K562 (cell line): ENCODE measurements around the gene ELOF1. TPM values are rescaled to one million over a fixed set of nuclear protein-coding genes. Genes with fewer than 3 reads are reported as not detected.
A peak's percentile ranks its signal among the peaks of the same experiment; 100 is the strongest.

Experiments
- ATAC-seq: fragments of 200-7000 bp; cut with Tn5 transposase; 3 replicates; pipeline ENCODE4 v1.9.1; 2020; ENCODE audit warnings: moderate library complexity
- BruUV-seq: library from RNA; stranded (reverse); fragments of 400-500 nt; replicated peaks from 2 replicates; lab custom pipeline; 2021; lab: Mats Ljungman, UMichigan
- CTCF ChIA-PET: fragments of 300-600 bp; formaldehyde crosslinking; extraction: SDS; loops from one replicate; lab custom pipeline; 2021; ENCODE audit warnings: low intra/inter-chr PET ratio; lab: Yijun Ruan, JAX
- POLR2A ChIA-PET: fragments of 300-600, 350-650 bp; sonication (Branson Sonifier 250); formaldehyde crosslinking; extraction: SDS; loops from one replicate; lab custom pipeline; 2021; ENCODE audit warnings: antibody characterized with exemption, inconsistent platforms; lab: Yijun Ruan, JAX
- DNase-seq, 4 experiments: peaks; one replicate each; pipeline versions ENCODE4 v3.0.0 to v3.0.0-alpha.2; 2011 to 2018; ENCODE audit warnings: low spot score in 3 of 4, mixed read lengths in 3 of 4; ENCODE audit errors: extremely low read depth in 1 of 4
- FAIRE-seq: peaks from 2 replicates; lab custom pipeline; 2011; peaks lifted over from hg19 to GRCh38; lab: Jason Lieb, UNC
- H2AFZ ChIP-seq: 2 replicates; pipeline ENCODE4 v1.6.0; 2011; ENCODE audit warnings: low read depth, low read length, control low read depth, inconsistent platforms
- H3K27ac ChIP-seq: fragments of 200-600 bp; 3 replicates; pipeline ENCODE4 v1.8.0; 2011; ENCODE audit warnings: low read depth, mild to moderate bottlenecking, control low read depth, inconsistent platforms, low read length, moderate library complexity, mixed read lengths; ENCODE audit errors: extremely low read depth
- H3K27me3 ChIP-seq, 2 experiments: fragments of 300-600 bp in 1 of 2; 2 replicates in 1 of 2; 3 replicates in 1 of 2; pipeline versions ENCODE4 v1.6.0 to v1.8.0; 2011; ENCODE audit warnings: inconsistent platforms in 2 of 2, low read length in 2 of 2, mild to moderate bottlenecking in 1 of 2, mixed read lengths in 1 of 2, moderate library complexity in 1 of 2; ENCODE audit not compliant: control insufficient read depth in 2 of 2, insufficient read depth in 2 of 2
- H3K36me3 ChIP-seq: fragments of 300-600 bp; 3 replicates; pipeline ENCODE4 v1.8.0; 2011; ENCODE audit warnings: mild to moderate bottlenecking, low read length, inconsistent platforms; ENCODE audit not compliant: control insufficient read depth, insufficient read depth
- H3K4me1 ChIP-seq, 2 experiments: fragments of 200-600 bp in 1 of 2; replicated peaks in 1 of 2; 2 replicates in 1 of 2; 3 replicates in 1 of 2; pipeline versions ENCODE4 v1.5.1 to v1.8.0; 2011; ENCODE audit warnings: inconsistent platforms in 2 of 2, low read length in 2 of 2, mild to moderate bottlenecking in 1 of 2, mixed read lengths in 1 of 2, moderate library complexity in 1 of 2; ENCODE audit not compliant: control insufficient read depth in 2 of 2, insufficient read depth in 2 of 2
- H3K4me2 ChIP-seq: 2 replicates; pipeline ENCODE4 v1.6.1; 2011; ENCODE audit warnings: low read length, control low read depth, inconsistent platforms, mixed read lengths; ENCODE audit not compliant: insufficient read depth
- H3K4me3 ChIP-seq: fragments of 200-600 bp; sonication (generic), shearing (Covaris generic); 2 replicates; pipeline ENCODE4 v1.5.1; 2016; ENCODE audit warnings: control low read depth, inconsistent platforms
- H3K79me2 ChIP-seq: fragments of 200-600 bp; 3 replicates; pipeline ENCODE4 v1.8.0; 2011; ENCODE audit warnings: low read length, inconsistent platforms; ENCODE audit not compliant: control insufficient read depth, insufficient read depth
- H3K9ac ChIP-seq, 2 experiments: 2 replicates each; pipeline versions ENCODE4 v1.6.0 to v1.6.1; 2011; ENCODE audit warnings: low read depth in 2 of 2, low read length in 2 of 2, control low read depth in 1 of 2, inconsistent platforms in 1 of 2, mild to moderate bottlenecking in 1 of 2, mixed read lengths in 1 of 2; ENCODE audit not compliant: insufficient read depth in 1 of 2
- H3K9me1 ChIP-seq: one replicate; pipeline ENCODE4 v1.6.0; 2011; ENCODE audit warnings: inconsistent platforms, mild to moderate bottlenecking, low read length, moderate library complexity; ENCODE audit not compliant: control insufficient read depth, insufficient read depth
- H3K9me3 ChIP-seq: replicated peaks from 2 replicates; pipeline ENCODE4 v1.5.1; 2011; ENCODE audit warnings: low read depth, low read length, inconsistent platforms; ENCODE audit not compliant: control insufficient read depth, insufficient read depth
- H4K20me1 ChIP-seq: replicated peaks from 2 replicates; pipeline ENCODE4 v1.6.1; 2011; ENCODE audit warnings: low read length, inconsistent platforms, mixed read lengths; ENCODE audit not compliant: control insufficient read depth, insufficient read depth
- CREB1 ChIP-seq, 2 experiments: sonication (generic) in 1 of 2; formaldehyde crosslinking in 1 of 2; IDR thresholded peaks; 2 replicates each; pipeline versions ENCODE4 v1.6.1 to v1.8.0; 2012 to 2022; ENCODE audit warnings: inconsistent platforms in 1 of 2, mild to moderate bottlenecking in 1 of 2, missing genetic modification reagents in 1 of 2, moderate library complexity in 1 of 2
- FOXA3 ChIP-seq, 2 experiments: fragments of 450-650 bp in 1 of 2; sonication (generic) in 1 of 2; formaldehyde crosslinking; IDR thresholded peaks in 1 of 2; conservative IDR thresholded peaks in 1 of 2; 2 replicates each; pipeline versions ENCODE4 v1.4.0 to v1.8.0; 2020 to 2022; ENCODE audit warnings: mild to moderate bottlenecking in 2 of 2, missing genetic modification reagents in 1 of 2
- HIVEP1 ChIP-seq: fragments of 250-450 bp; sonication (Bioruptor Pico); IDR thresholded peaks from 2 replicates; pipeline ENCODE4 v1.4.0; 2020; ENCODE audit warnings: mild to moderate bottlenecking
- JUN ChIP-seq, 2 experiments: sonication (generic) in 1 of 2; formaldehyde crosslinking in 1 of 2; IDR thresholded peaks; 2 replicates each; pipeline versions ENCODE4 v1.6.1 to v1.8.0; 2012 to 2022; ENCODE audit warnings: borderline replicate concordance in 2 of 2, mild to moderate bottlenecking in 2 of 2, improper control_type of control experiment in 1 of 2, low read depth in 1 of 2, low read length in 1 of 2, missing genetic modification reagents in 1 of 2
- MTA1 ChIP-seq: fragments of 450-650 bp; IDR thresholded peaks from 2 replicates; pipeline ENCODE4 v1.6.1; 2017; ENCODE audit warnings: borderline replicate concordance
- RBM14 ChIP-seq: fragments of 200-400 bp; formaldehyde crosslinking; IDR thresholded peaks from 2 replicates; pipeline ENCODE4 v1.6.1; 2018; ENCODE audit warnings: low read depth, mild to moderate bottlenecking, low read length, moderate library complexity, borderline replicate concordance; ENCODE audit not compliant: insufficient read depth
- RCOR1 ChIP-seq, 2 experiments: IDR thresholded peaks; 2 replicates each; pipeline ENCODE4 v1.6.1; 2012; ENCODE audit warnings: low read depth in 2 of 2, low read length in 2 of 2, borderline replicate concordance in 1 of 2, improper control_type of control experiment in 1 of 2
- ZNF384 ChIP-seq: IDR thresholded peaks from 2 replicates; pipeline ENCODE4 v1.6.1; 2012; ENCODE audit warnings: low read depth, low read length, improper control_type of control experiment
- WGBS: fragments of 100-300 bp; shearing (Covaris generic); methylation state at CpG from one replicate; pipeline ENCODE4 v1.1.6; 2016; ENCODE audit warnings: low coverage, mixed read lengths; ENCODE audit not compliant: insufficient coverage; ENCODE audit errors: missing lambda C conversion rate; 5-methylcytosine and 5-hydroxymethylcytosine counted together
- in situ Hi-C: fragments of 300-500 bp; cut with MboI; formaldehyde crosslinking; loops from 4 replicates; pipeline ENCODE4 v1.15.0; 2018; ENCODE audit warnings: inconsistent platforms, mixed read lengths
- intact Hi-C: fragments of 100-400 bp; cut with micrococcal nuclease; formaldehyde crosslinking; loops from 2 replicates; pipeline ENCODE4 v1.14.2; 2022
- polyA plus RNA-seq, 8 experiments: library from polyadenylated mRNA; depleted of rRNA in 4 of 8; stranded (reverse) in 5 of 8; unstranded in 3 of 8; fragments of >200 nt; fragmentation: Nextera tagmentation in 2 of 8; fragmentation: Illumina TruSeq in 1 of 8; extraction: Ambion mirVana in 2 of 8; extraction: Trizol in 1 of 8; gene quantifications; 2 replicates each; pipeline versions ENCODE4 v1.2.1 to v1.2.3, GENCODE V29; 2011 to 2014; ENCODE audit warnings: inconsistent platforms in 1 of 8, missing spikeins in 1 of 8
- total RNA-seq, 7 experiments: library from RNA; depleted of rRNA in 6 of 7; stranded (reverse); fragments of >200 nt in 6 of 7; fragmentation: Illumina TruSeq in 2 of 7; extraction: Trizol in 2 of 7; gene quantifications; 2 replicates each; pipeline versions ENCODE4 v1.2.1 to v1.2.3, GENCODE V29; 2011 to 2021; ENCODE audit warnings: low replicate concordance in 1 of 7
- TF ChIP-seq, protein P1 (sequence below), 3 experiments: fragments of 200-800 bp in 1 of 3; fragments of 250-450 bp in 1 of 3; fragments of 450-650 bp in 1 of 3; sonication (Bioruptor Pico) in 1 of 3; sonication (Bioruptor generic) in 1 of 3; formaldehyde crosslinking in 1 of 3; IDR thresholded peaks; 2 replicates each; pipeline versions ENCODE4 v1.6.1 to v1.8.0; 2016 to 2022; ENCODE audit warnings: mild to moderate bottlenecking in 2 of 3, missing genetic modification characterization in 2 of 3, missing compliant biosample characterization in 1 of 3, moderate library complexity in 1 of 3
- TF ChIP-seq, protein P2 (sequence below): sonication (generic); formaldehyde crosslinking; IDR thresholded peaks from 2 replicates; pipeline ENCODE4 v1.8.0; 2022; ENCODE audit warnings: mild to moderate bottlenecking, missing genetic modification reagents

ELOF1 gene
- total and polyA plus RNA-seq, 9 of the 15 experiments (the other 6 are each of a cell fraction or from before 2014, with no cell fraction given) = 16.7 to 147 (median 74.2) TPM

DNA sequence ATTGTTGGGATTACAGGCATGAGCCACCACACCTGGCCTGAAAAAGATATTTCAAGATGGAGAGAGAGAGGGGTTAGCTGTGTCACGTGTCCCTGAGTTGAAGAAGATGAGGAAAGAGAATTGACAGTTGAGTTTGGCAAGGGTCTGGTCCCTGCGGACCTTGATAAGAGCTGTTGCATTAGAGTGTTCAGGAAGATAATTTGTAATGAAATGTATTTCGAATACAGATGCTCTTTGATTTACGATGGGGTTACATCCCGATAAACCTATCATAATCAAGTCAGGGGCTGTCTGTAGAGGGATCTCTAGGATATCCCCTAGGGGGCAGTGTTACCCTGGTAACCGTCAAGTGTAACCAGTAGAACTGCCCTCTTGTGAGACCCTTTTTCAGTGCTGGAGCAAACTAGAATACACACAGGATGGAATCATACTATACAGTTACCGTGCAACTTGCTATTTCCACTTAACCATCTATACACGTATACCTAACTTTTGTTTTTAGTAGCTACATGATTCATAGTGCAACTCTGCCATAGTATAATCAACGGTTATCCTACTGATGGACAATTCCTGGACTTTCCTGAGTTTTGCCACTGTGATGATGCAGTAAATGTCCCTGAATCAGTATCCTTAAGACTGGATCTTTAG lies 1.5 kb upstream of the ELOF1 start:
- POLR2A ChIA-PET = interaction anchor here (0.6 to 1.3 kb wide), 4 partner anchors 10 to 63 kb away, joined by 3 to 5 read pairs (median 4); no protein-coding TSS in a partner anchor
- WGBS = 6% methylated on average over 9 of the region's 9 CpGs
- Histone ChIP-seq H3K4me2 (peak overlapping the region; percentile 98), H3K79me2 (peaks cover 55% of the 10 kb centered on the region), H3K27ac (peak overlapping the region; percentile 94), H3K4me1 (peaks cover 48% of the 10 kb centered on the region in 2 experiments), H3K36me3 (peaks cover 16% of the 10 kb centered on the region; the same call in 2 of the 3 replicates), H3K27me3 (no peaks in the 10 kb centered on the region), H4K20me1 (peaks cover 8% of the 10 kb centered on the region; the same call in 1 of the 2 replicates), H3K9me1 (peaks cover 4% of the 10 kb centered on the region), H2AFZ (peak overlapping the region; percentile 30; the same call in 1 of the 2 replicates), H3K9ac (peak overlapping the region in 1 of 2 experiments; percentile 92; a peak in 2 of 4 replicates), H3K4me3 (peak overlapping the region; percentile 88), H3K9me3 (no peaks in the 10 kb centered on the region)
- peak; percentile 68 to 96 (median 80) for DNase-seq
- peak; percentile 89 for FAIRE-seq
- intact Hi-C loops = loop anchor here (1.0 to 5.0 kb wide), 2 partner anchors 27 to 137 kb away; no protein-coding TSS in a partner anchor
- ATAC-seq = peak; percentile 77
- in situ Hi-C loops = no loop called here
- no TSS peak for BruUV-seq
- CTCF ChIA-PET = interaction anchor here (0.6 to 3.1 kb wide), 3 partner anchors 27 to 38 kb away, joined by 3 to 32 read pairs (median 4); partner anchors contain the start of gene ZNF627
- no peak for TF ChIP-seq RBM14
- TF ChIP-seq, protein P1, sequence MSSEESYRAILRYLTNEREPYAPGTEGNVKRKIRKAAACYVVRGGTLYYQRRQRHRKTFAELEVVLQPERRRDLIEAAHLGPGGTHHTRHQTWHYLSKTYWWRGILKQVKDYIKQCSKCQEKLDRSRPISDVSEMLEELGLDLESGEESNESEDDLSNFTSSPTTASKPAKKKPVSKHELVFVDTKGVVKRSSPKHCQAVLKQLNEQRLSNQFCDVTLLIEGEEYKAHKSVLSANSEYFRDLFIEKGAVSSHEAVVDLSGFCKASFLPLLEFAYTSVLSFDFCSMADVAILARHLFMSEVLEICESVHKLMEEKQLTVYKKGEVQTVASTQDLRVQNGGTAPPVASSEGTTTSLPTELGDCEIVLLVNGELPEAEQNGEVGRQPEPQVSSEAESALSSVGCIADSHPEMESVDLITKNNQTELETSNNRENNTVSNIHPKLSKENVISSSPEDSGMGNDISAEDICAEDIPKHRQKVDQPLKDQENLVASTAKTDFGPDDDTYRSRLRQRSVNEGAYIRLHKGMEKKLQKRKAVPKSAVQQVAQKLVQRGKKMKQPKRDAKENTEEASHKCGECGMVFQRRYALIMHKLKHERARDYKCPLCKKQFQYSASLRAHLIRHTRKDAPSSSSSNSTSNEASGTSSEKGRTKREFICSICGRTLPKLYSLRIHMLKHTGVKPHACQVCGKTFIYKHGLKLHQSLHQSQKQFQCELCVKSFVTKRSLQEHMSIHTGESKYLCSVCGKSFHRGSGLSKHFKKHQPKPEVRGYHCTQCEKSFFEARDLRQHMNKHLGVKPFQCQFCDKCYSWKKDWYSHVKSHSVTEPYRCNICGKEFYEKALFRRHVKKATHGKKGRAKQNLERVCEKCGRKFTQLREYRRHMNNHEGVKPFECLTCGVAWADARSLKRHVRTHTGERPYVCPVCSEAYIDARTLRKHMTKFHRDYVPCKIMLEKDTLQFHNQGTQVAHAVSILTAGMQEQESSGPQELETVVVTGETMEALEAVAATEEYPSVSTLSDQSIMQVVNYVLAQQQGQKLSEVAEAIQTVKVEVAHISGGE (CRISPR knock-in tag; IDR thresholded peaks at IDR 0.05) = peak in 1 of 3 experiments; percentile 79; a peak in 2 of 6 replicates
- TF ChIP-seq, protein P2, sequence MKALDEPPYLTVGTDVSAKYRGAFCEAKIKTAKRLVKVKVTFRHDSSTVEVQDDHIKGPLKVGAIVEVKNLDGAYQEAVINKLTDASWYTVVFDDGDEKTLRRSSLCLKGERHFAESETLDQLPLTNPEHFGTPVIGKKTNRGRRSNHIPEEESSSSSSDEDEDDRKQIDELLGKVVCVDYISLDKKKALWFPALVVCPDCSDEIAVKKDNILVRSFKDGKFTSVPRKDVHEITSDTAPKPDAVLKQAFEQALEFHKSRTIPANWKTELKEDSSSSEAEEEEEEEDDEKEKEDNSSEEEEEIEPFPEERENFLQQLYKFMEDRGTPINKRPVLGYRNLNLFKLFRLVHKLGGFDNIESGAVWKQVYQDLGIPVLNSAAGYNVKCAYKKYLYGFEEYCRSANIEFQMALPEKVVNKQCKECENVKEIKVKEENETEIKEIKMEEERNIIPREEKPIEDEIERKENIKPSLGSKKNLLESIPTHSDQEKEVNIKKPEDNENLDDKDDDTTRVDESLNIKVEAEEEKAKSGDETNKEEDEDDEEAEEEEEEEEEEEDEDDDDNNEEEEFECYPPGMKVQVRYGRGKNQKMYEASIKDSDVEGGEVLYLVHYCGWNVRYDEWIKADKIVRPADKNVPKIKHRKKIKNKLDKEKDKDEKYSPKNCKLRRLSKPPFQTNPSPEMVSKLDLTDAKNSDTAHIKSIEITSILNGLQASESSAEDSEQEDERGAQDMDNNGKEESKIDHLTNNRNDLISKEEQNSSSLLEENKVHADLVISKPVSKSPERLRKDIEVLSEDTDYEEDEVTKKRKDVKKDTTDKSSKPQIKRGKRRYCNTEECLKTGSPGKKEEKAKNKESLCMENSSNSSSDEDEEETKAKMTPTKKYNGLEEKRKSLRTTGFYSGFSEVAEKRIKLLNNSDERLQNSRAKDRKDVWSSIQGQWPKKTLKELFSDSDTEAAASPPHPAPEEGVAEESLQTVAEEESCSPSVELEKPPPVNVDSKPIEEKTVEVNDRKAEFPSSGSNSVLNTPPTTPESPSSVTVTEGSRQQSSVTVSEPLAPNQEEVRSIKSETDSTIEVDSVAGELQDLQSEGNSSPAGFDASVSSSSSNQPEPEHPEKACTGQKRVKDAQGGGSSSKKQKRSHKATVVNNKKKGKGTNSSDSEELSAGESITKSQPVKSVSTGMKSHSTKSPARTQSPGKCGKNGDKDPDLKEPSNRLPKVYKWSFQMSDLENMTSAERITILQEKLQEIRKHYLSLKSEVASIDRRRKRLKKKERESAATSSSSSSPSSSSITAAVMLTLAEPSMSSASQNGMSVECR (CRISPR knock-in tag) = peak; percentile 37; the same call in 1 of the 2 replicates
- TF ChIP-seq RCOR1 (IDR thresholded peaks at IDR 0.05; ENCODE audit: borderline replicate concordance in 1 of 2, low read depth in 2 of 2, low read length in 2 of 2) = peak; percentile 66 to 93
- no peak for TF ChIP-seq ZNF384
- peak; percentile 36; the same call in 1 of the 2 replicates for TF ChIP-seq MTA1
- no peak; the same call in 1 of the 2 replicates for TF ChIP-seq CREB1 (IDR thresholded peaks at IDR 0.05)
- 0 out of 2 replicates have a peak, but pooled peaks have one; percentile 13 for TF ChIP-seq CREB1 (CRISPR knock-in tag; IDR thresholded peaks at IDR 0.05)
- no peak for TF ChIP-seq FOXA3 (CRISPR knock-in tag; conservative IDR thresholded peaks at IDR 0.05 in 1 of 2, IDR thresholded peaks at IDR 0.05 in 1 of 2)
- TF ChIP-seq JUN (IDR thresholded peaks at IDR 0.05; ENCODE audit: borderline replicate concordance, low read depth, low read length) = peak; percentile 60; the same call in 1 of the 2 replicates
- TF ChIP-seq JUN (CRISPR knock-in tag; IDR thresholded peaks at IDR 0.05; ENCODE audit: borderline replicate concordance) = no peak
- TF ChIP-seq HIVEP1 (CRISPR knock-in tag) = no peak
